HepG2 (cell line): ENCODE measurements around the gene DUSP15. TPM values are rescaled to one million over a fixed set of nuclear protein-coding genes. Genes with fewer than 3 reads are reported as not detected.

Experiments used
- CAMTA2 ChIP-seq: sonication (generic); formaldehyde crosslinking; IDR thresholded peaks from 2 replicates; pipeline ENCODE4 v1.4.0; 2020; ENCODE audit warnings: mild to moderate bottlenecking, missing genetic modification reagents, borderline replicate concordance
- DPF2 ChIP-seq: sonication (generic); formaldehyde crosslinking; IDR thresholded peaks from 2 replicates; pipeline ENCODE4 v1.4.0; 2020; ENCODE audit warnings: mild to moderate bottlenecking, low read depth, missing genetic modification reagents, borderline replicate concordance
- ELF4 ChIP-seq: sonication (generic); formaldehyde crosslinking; IDR thresholded peaks from 2 replicates; pipeline ENCODE4 v1.5.0; 2020; ENCODE audit warnings: missing genetic modification reagents, mild to moderate bottlenecking, moderate library complexity, borderline replicate concordance
- GLMP ChIP-seq: sonication (generic); formaldehyde crosslinking; IDR thresholded peaks from 2 replicates; pipeline ENCODE4 v1.9.0; 2021; ENCODE audit warnings: missing genetic modification reagents, mild to moderate bottlenecking, borderline replicate concordance
- MXD3 ChIP-seq: IDR thresholded peaks from 2 replicates; pipeline ENCODE4 v1.6.1; 2016; ENCODE audit warnings: mild to moderate bottlenecking, missing biosample characterization, missing genetic modification reagents
- POLR2G ChIP-seq: fragments of 200-400 bp; formaldehyde crosslinking; IDR thresholded peaks from 2 replicates; pipeline ENCODE4 v1.6.1; 2018; ENCODE audit warnings: mild to moderate bottlenecking, low read depth, low read length, moderate library complexity
- SOX6 ChIP-seq, 2 experiments: fragments of 450-650 bp in 1 of 2; sonication (generic) in 1 of 2; formaldehyde crosslinking in 1 of 2; IDR thresholded peaks; 2 replicates each; pipeline versions ENCODE4 v1.4.0 to v1.6.1; 2017 to 2020; ENCODE audit warnings: antibody characterized with exemption in 1 of 2, mild to moderate bottlenecking in 1 of 2, missing genetic modification reagents in 1 of 2
- ZBTB49 ChIP-seq: sonication (generic); formaldehyde crosslinking; IDR thresholded peaks from 2 replicates; pipeline ENCODE4 v1.4.0; 2020; ENCODE audit warnings: missing genetic modification reagents, borderline replicate concordance
- ZBTB7A ChIP-seq: sonication (generic); formaldehyde crosslinking; IDR thresholded peaks from 2 replicates; pipeline ENCODE4 v1.8.0; 2022; ENCODE audit warnings: mild to moderate bottlenecking, missing genetic modification reagents
- ZKSCAN5 ChIP-seq: sonication (generic); formaldehyde crosslinking; IDR thresholded peaks from 2 replicates; pipeline ENCODE4 v1.5.1; 2020; ENCODE audit warnings: mild to moderate bottlenecking, missing genetic modification reagents
- ZNF33A ChIP-seq: sonication (generic); formaldehyde crosslinking; IDR thresholded peaks from 2 replicates; pipeline ENCODE4 v1.5.1; 2020; ENCODE audit warnings: missing genetic modification reagents, mild to moderate bottlenecking, moderate library complexity, borderline replicate concordance
- ZNF576 ChIP-seq: sonication (generic); formaldehyde crosslinking; IDR thresholded peaks from 2 replicates; pipeline ENCODE4 v1.4.0; 2020; ENCODE audit warnings: mild to moderate bottlenecking, missing genetic modification reagents
- ZNF687 ChIP-seq: sonication (generic); formaldehyde crosslinking; IDR thresholded peaks from 2 replicates; pipeline ENCODE4 v1.5.1; 2020; ENCODE audit warnings: mild to moderate bottlenecking, missing genetic modification reagents, moderate library complexity
- ZNF703 ChIP-seq: sonication (generic); formaldehyde crosslinking; IDR thresholded peaks from 2 replicates; pipeline ENCODE4 v1.5.1; 2020; ENCODE audit warnings: missing genetic modification reagents, mild to moderate bottlenecking, moderate library complexity, borderline replicate concordance
- ZNF747 ChIP-seq: sonication (generic); formaldehyde crosslinking; IDR thresholded peaks from 2 replicates; pipeline ENCODE4 v1.8.1; 2023; ENCODE audit warnings: missing genetic modification reagents, mild to moderate bottlenecking, borderline replicate concordance
- ZNF773 ChIP-seq: sonication (generic); formaldehyde crosslinking; IDR thresholded peaks from 2 replicates; pipeline ENCODE4 v1.4.0; 2020; ENCODE audit warnings: missing genetic modification reagents, borderline replicate concordance
- ZNF776 ChIP-seq: sonication (generic); formaldehyde crosslinking; IDR thresholded peaks from 2 replicates; pipeline ENCODE4 v1.4.0; 2020; ENCODE audit warnings: mild to moderate bottlenecking, missing genetic modification reagents
- ZSCAN31 ChIP-seq: sonication (generic); formaldehyde crosslinking; IDR thresholded peaks from 2 replicates; pipeline ENCODE4 v1.5.0; 2020; ENCODE audit warnings: low read depth, mild to moderate bottlenecking, missing genetic modification reagents
- ZSCAN9 ChIP-seq: IDR thresholded peaks from 2 replicates; pipeline ENCODE4 v1.6.1; 2016; ENCODE audit warnings: borderline replicate concordance
- polyA plus RNA-seq, 8 experiments: library from polyadenylated mRNA; depleted of rRNA in 3 of 8; stranded (reverse) in 7 of 8; unstranded in 1 of 8; fragments of >200 nt; fragmentation: Illumina TruSeq in 4 of 8; extraction: Trizol in 4 of 8; gene quantifications; 2 replicates each; pipeline versions ENCODE4 v1.2.1 to v1.2.3, GENCODE V29; 2011 to 2016; ENCODE audit warnings: low read depth in 4 of 8, missing spikeins in 1 of 8, mixed read lengths in 1 of 8; ENCODE audit not compliant: insufficient read depth in 1 of 8
- total RNA-seq, 5 experiments: library from RNA; depleted of rRNA; stranded (reverse); fragments of >200 nt; fragmentation: Illumina TruSeq; extraction: Trizol; gene quantifications; 2 replicates each; pipeline ENCODE4 v1.2.3, GENCODE V29; 2016; ENCODE audit warnings: low read depth in 1 of 5

The DUSP15 gene
- total and polyA plus RNA-seq, 2 of the 13 experiments (the other 11 are each of a cell fraction or from before 2014, with no cell fraction given): 0.17 to 0.93 TPM

- TF ChIP-seq ZNF687 (peak; percentile 90), ELF4 (CRISPR knock-in tag) (no peak), CAMTA2 (peak; percentile 65), MXD3 (CRISPR knock-in tag) (peak; percentile 85; the same call in 1 of the 2 replicates), SOX6 (IDR thresholded peaks at IDR 0.05) (no peak), SOX6 (CRISPR knock-in tag; IDR thresholded peaks at IDR 0.05) (no peak), GLMP (CRISPR knock-in tag) (no peak), ZBTB49 (CRISPR knock-in tag) (peak; percentile 33; the same call in 1 of the 2 replicates), ZNF747 (CRISPR knock-in tag) (no peak; the same call in 1 of the 2 replicates), ZSCAN31 (CRISPR knock-in tag) (no peak), ZSCAN9 (CRISPR knock-in tag) (peak; percentile 95), ZBTB7A (CRISPR knock-in tag) (0 out of 2 replicates have a peak, but pooled peaks have one; percentile 12), ZNF776 (CRISPR knock-in tag) (peak; percentile 55; the same call in 1 of the 2 replicates), ZNF576 (CRISPR knock-in tag) (peak; percentile 47; the same call in 1 of the 2 replicates), POLR2G (peak; percentile 82), ZNF33A (CRISPR knock-in tag) (peak; percentile 74; the same call in 1 of the 2 replicates), ZNF703 (no peak), ZKSCAN5 (CRISPR knock-in tag) (no peak), ZNF773 (CRISPR knock-in tag) (no peak), DPF2 (peak; percentile 30; the same call in 1 of the 2 replicates)
Observed at GRCh38 chr20:31879143-31879987, 9.0 kb upstream of the DUSP15 start (continued).
